GM21515 (cell line): ENCODE results near the gene SBF2.

ENCODE experiments used
- ATAC-seq: cut with Tn5 transposase; IDR thresholded peaks from one replicate; pipeline ENCODE4 v1.9.1; 2021; ENCODE audit not compliant: unreplicated experiment

The SBF2 gene

DNA sequence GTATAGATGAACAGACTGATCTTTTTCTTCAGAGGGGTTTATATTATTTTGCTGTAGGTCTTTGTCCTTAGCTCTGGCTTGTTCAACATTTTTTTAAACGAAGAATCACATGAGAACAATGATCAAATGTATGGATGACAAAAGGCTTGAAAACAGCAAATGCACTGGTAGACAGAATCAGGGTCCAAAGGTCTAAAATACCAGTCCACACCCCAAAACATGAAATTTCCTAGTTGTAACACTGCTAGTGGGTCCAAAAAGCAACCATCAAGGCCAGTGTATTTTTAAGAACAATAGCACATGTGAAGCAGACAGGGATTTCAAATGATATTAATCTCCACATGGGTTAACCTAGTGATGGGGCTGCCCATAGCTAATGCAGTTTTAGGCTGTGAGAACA lies 468.1 kb downstream of the SBF2 start:
- no peak for ATAC-seq

DNA sequence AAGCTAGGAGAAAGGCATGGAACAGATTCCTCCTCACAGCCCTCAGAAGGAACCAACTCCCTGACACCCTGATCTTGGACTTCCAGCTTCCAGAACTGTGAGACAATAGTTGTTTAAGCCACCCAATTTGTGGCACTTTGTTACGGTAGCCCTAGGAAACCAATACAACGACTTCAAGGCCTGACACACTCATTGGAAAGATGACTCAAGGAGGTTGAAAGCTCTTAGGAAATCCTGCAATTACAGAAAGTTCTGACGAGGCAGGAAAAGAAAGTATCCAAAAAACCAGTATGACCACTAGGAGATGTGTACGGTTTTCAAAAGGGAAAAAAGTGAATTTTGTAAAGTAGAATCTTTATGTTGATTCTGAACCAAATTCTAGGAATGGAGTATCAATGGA lies 468.7 kb downstream of the SBF2 start:
- ATAC-seq: no peak

DNA sequence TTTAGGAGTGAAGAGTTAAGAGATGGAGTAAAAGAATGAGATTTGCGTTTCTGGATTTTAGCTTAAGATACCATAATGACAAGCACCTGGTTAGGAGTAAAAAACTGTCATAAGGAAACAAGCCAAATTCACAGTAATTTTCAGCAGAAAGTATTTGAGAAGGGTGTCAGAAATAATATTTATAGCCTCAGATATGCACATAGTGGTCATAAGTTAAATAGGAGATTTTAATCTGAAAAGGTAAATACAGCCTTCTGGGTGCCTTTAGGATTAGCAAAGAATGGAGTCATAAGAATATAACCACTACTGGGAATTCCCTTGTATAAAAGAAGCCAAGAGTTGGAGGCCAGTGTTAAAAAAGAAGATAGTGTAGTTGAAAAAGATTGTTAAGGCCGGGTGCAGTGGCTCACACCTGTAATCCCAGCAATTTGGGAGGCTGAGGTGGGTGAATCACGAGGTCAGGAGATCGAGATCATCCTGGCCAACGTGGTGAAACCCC lies 470.1 kb downstream of the SBF2 start:
- ATAC-seq: no peak

DNA sequence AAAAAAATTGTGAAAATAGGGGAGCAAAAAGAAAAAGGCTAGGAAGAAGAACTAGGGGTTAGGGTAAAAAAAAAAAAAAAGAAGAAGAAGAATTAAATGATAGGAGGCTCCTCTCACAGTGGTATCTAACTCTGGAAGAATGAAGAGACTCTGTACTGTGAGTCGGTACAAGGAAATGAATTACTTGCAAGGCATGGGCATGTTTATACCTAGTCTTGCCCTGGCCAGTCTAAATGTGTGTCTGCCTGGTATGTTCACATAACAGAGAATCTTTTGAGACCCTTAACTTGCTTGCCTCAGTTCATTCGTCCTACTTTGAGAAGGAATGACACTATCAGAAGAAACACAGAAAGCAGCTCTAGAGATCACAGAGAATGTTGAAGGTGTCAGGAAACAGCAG lies 470.6 kb downstream of the SBF2 start:
- no peak for ATAC-seq

DNA sequence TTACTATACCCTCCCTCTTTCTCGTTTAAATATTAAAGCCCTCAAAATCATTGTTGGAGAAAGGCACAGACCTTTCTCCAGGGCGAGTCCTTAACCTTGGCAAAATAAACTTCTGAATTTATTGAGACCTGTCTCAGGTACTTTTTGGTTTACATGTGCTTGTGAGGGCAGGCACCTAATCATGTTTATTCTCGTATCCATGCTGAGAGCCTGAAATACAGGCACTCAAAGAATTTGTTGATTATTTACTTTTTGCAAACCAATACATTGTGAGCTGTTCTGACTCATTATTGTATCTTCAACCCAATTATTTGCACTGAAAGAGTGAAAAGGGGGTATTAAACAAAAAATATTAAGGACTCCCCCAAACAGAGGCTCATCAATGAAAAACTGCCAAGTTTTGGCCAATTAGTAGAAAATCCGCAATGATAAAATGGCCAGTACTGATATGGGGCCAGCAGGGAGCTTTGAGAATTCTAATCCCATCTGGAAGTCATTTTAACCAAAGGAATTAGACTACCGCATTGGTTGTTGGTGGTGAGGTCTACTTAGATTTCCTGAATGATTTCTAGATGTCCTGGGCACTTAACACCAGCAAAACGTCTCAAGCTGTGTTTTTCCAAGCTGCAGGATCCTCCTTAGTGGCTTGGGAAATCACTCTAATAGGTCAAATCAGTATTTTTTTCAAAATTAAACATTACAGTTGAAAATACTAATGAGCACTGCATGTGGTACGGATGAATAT lies 472.8 kb downstream of the SBF2 start:
- no peak for ATAC-seq

DNA sequence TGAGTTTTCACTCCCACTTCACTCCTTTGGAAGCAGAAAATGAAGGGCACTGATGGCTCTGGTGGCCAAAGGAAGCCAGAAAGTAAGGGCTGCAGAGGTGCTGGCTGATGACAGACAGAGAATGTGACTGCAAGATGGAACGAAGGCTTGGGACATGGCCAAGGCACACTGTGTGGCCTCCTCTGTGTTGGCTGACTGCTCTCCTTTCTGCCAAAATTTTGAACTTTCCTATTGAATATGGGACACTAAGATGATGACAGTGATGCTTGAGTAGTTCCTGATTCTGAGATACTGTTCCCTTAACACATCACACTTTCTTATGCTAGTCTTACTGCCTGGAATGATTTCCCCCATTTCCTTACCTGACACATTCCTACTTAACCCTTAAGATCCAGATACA lies 473.8 kb downstream of the SBF2 start:
- ATAC-seq: no peak

DNA sequence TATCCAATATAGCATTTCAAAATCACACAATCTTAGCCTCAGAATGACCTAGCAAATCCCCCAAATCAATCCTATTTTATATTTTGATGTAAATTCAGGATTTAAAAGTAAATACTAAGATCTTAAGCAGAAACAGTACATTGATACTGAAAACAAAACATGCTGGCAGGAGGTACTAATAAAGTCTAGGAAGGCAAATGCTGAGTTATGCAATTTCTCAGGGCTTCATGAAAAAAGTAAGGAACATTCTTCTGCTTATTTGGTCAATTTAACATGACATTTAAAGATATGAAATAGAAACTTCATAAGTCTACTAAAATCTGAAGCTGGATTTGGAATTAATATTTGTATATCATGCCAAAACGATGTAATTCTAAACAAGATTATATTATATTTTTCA lies 476.8 kb downstream of the SBF2 start:
- no peak for ATAC-seq

DNA sequence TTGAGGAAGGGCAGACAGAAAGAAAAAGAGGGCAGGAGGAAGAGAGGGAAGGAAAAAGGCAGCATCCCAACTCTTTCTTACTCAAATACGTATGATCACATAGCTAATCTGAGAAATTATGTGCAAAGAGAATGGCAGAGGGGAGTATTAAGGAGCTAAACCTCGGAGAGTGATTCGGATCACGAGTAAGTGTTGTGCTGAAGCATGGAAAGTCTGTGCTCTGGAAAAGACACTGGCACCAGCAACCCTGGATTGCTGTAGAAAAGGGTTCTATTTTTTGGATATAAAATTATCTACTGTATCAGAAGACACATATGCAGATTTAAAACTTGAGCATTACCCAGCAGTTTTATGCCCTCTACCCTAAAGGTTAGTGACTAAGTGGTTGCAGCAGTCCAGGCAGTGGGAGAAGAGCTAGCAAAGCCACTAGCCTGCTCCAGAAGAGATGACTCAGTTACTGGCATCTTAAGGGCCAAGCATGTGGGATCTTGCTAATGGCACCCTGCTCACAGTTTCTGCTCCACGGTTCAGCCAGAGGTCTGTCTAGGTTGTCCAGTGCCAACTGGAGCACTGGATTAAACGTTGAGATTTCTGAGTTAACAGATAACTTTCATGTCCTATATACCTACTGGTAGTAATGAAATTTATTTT lies 478.4 kb downstream of the SBF2 start:
- no peak for ATAC-seq

DNA sequence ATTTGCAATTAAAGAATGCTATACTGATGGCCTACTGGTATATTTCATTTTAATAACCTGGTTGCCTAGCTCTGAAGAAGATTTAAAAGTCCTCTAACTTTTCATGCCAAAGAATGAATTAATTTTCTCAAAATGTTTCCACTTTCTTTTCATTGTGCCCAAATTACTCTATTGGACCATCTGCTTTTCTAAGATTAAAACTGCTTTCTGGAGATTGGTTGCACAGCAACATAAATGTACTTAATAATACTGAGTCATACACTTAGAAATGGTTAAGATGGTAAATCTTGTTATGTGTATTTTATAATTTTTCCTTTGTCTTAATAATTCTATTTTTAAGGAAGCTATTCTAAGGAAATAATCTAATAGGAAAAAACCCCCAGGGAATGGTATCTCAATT lies 479.9 kb downstream of the SBF2 start:
- ATAC-seq: no peak

DNA sequence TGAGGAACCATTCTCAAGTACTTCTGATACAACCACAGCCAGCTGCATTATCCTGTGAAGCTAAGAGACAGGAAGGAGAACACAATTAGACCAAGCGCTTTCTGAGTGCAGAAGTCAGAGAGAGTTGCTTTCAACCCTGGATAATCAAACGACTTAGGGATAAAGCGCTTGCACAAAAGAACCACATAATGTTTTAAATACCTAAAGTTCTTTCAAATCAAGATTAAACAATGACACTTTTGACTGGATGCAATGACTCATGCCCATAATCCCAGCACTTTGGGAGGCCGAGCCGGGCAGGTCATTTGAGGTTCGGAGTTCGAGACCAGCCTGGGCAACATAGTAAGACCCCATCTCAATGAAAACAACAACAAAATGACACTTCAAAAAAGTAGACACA lies 485.1 kb downstream of the SBF2 start:
- ATAC-seq: no peak

DNA sequence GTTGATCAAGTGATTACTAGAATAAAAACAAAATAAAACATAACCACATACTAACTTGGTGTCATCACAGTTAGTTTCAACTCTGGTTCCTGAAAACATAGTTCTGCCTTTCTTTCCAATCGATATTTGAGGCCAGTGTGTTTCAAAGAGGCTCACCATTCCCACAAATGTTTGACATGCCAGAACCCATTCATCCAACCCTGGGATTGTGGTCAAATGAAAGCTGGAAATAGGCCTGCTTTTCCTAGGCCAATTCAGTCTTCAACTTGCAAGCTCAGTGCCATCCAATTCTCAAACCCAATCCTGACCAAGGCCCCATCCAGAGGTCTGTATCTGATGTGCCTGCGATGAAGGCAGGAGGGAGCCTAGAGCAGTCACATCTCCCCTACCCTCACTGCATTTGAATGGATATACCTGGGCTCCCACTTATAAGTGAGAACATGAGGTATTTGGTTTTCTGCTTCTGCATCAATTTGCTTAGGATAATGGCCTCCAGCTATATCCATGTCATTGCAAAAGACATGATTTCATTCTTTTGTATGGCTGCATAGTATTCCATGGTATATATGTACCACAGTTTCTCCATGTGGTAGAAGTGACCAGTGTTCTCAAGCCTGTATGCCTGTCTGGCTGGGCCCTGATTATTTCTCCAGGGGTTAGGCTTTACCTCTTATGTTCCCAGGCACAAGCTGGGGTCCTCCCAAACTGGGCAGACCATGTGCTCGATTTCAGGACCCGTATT lies 486.9 kb downstream of the SBF2 start:
- no peak for ATAC-seq

DNA sequence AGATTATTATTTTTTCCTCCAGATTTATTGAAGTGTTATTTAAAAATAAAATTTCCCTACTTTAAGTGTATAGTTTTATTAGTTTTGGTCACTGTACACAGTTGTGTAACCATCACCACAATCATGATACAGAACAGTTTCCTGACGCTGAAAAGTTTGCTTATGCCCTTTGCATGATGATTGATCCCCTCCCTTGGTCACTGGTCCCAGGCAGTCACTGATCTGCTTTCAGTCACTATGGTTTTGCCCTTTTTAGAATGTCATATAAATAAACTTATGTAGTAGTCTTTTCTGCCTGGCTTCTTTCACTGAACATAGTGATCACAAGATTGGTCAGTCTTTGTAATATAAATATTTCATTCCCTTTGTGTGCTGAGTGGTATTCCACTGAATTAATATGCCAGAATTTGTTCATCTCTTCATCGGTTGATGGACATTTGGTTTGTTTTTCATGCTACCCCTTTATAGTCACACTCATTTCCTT lies 489.6 kb downstream of the SBF2 start:
- ATAC-seq: no peak

DNA sequence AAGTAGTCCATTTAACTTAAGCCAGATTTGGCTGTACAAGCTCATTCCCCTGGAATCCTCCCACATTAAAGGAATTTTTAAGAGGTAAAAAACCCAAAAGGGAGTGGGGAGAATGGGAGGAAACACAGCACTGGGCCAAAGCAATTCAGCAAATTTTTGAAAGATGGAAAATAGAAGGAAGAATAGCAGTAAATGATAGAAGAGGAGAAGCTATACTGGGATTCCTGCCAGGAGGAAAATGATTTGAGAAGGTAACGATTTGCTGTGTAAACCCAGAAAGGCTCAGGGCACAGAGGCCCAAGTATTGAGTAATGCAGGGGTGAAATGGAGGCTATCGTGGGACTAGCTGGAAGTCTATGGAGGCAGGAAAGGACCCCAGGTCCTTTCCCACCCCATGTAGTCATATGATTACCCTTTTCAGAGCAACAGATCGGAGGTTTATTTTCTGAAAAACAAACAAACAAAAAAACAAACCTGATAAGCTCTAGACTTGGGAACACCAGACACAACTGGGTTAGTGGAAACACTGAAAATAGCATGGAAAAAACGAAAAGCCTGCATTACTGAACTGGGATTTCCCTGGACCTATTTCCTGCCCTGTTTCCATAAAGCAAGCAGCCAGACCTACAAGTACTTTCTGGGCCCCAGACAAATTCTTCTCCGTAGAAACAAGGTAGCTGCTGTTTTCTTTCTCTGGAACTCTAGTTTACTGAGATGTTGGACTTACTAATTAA lies 490.2 kb downstream of the SBF2 start:
- ATAC-seq: no peak

DNA sequence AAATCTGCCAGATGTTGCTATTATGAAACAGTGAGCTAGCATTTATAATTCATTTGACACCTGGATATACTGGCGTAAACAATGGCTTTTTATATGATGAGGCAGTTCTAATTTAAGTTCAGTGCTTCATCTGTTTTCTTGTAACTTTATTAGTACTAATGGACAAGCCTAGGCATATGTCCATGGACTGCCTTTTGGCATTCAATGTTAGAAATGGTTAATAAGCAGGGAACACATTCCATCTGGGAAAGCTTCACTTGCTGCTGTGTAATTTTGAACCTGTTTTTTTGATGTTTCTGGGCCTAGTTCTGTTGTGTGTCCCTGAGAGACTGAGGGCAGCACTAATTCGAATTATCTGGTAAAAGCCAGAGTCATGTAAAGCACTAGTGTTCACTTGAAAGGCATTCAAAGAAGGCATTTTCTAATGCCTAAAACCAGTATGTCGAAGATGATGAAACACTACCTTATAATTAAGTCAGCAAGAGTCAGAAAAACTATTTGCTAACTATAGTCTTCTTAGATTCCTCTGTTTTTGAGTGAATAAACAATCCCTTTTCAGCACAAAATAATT lies 491.6 kb downstream of the SBF2 start:
- no peak for ATAC-seq

DNA sequence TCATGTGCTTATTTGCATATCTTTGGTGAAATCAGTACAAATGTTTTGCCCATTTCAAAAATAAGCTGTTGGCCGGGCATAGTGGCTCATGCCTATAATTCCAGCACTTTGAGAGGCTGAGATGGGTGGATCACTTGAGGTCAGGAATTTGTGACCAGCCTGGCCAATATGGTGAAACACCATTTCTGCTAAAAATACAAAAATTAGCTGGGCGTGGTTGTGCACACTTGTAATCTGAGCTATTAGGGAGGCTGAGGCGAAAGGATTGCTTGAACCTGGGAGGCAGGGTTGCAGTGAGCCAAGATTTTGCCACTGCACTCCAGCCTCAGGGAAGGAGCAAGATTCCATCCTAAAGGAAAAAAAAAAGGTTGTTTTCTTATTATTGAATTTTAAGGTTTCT lies 494.1 kb downstream of the SBF2 start:
- no peak for ATAC-seq

DNA sequence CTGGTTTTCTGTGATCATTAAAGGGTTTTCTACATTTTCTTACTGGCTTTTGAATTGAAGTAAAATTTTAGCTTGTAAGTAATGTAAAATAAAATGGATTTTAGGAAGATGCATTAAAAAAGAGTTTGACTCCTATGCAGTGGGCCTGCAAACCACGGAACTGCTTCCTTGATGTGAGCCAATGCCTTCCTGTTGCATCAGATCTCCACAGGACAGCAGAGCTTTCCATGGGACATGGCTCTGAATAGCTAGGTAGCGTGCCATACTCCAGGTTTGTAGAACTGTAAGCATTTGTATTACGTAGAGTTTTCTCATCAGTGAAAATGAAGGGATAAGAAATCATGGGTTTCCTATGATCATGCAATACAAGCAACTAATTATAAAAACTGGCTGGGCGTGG lies 496.7 kb downstream of the SBF2 start:
- no peak for ATAC-seq

DNA sequence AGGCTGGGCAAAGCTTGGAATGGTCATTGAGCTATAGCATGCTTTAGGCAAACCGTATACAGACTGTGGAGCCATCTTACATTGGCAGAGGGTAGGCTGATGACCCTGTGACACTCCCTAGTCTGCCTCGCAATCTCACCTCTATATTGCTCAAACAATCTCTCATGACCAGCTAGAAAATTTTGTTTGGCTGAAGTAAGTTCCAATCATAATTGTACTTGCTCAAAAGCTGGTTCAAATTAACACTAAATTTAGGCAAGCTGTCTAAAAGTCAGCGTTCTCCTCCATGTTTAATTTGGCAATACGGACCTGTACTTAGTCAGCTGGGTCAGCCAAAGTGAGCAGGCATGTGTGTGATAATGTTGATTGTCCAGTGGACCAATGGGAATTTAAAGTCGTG lies 497.2 kb downstream of the SBF2 start:
- ATAC-seq: no peak

DNA sequence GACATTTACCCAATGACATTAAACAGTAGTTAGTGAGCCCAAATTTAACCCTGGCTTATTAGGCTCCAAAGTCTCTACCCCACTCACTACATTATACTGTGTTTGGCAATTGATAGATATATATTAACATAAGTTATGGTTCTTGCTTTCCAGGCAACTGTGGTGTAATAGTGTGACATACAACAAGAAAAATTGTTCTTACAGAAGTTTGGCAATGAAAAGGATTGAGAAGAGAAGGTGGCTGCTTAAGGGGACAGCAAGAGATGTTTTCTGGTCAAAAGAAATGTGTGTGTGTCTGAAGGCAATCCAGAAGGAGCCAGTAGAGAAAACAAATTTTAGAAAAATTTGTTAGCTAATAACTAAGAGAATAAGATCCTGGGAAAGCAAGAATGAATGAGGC lies 497.8 kb downstream of the SBF2 start:
- ATAC-seq: no peak

DNA sequence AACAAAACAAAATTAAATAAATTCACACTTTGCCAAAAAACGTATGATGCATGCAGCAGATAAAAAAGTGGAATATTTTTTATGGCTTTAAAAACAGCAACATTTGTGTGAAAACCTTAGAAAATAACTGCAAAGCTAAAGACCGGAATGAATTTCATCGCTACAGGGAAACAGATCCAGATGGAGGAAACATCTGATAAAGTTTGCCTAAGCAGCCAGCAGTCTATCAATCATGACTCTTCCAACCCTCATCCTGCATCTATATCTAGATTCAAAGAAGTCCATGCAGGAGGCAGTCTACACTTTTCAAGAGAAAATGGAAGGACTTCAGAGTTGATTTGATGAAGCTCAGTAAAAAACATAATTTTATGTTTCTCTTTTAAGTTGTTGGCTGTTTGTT lies 503.3 kb downstream of the SBF2 start:
- ATAC-seq: no peak

DNA sequence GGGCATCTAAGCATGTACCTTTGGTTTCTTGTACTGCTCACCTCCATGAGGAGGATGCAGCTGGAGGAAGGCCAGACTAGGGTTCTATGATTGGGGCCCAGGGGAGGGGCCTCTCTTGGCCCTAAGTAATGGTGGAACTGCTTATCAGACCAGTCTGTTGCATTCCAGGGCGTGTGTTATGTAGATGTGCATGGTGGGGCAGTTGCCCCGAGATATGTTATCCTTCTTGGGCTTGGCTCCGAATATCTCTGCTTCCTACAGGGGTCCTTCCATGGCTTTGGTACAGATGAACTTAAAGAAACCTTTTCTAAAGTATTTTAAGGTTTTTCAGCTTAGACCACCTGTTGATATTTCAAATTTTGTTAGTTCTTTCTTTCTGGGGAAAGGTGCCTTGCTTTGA lies 504.1 kb downstream of the SBF2 start:
- no peak for ATAC-seq

DNA sequence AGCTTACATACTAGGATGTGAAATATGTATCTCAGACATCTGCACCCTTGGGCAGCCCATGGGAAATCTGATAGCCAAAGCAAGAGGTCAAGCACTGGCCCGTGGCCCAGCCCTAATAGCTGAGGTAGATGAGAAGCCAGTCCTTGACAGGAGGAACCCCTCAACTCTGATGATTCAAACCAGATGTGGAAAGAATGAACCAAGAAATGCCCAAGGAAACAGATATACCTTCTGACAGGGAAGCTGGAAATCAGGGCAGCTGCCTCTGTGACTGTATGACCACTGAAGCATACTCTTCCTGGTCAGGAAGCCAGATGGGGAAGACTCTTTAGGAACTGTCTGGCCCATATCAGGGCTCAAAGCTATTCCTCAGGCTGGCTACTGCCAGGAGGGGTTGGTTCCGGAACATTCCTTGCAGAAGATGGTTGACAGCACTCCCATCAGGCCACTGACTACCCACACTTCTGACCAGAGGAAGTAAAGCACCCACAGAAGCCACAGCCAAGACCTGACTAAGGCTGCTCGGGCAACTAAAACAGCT lies 506.0 kb downstream of the SBF2 start:
- no peak for ATAC-seq
